Omental fat pad (tissue), 4 donors: Measurements from ENCODE around the gene SULT2B1. TPM values are rescaled to one million over a fixed set of nuclear protein-coding genes. Genes with fewer than 3 reads are reported as not detected.
"Not testable (repeated sequence)": the region's sequence is repeated elsewhere in the genome, so short reads cannot be mapped to it uniquely, and the experiment has no call there.

ENCODE experiments used
- ATAC-seq: fragments of 150-250 bp; one replicate; pipeline ENCODE4 v1.9.1; 2016; ENCODE audit warnings: mild to moderate bottlenecking, moderate library complexity; ENCODE audit not compliant: low FRiP score
- DNase-seq: peaks from one replicate; pipeline ENCODE4 v3.0.0-alpha.2; 2019; ENCODE audit warnings: low spot score
- CTCF ChIP-seq, 3 donors: fragments of 450-650 bp; IDR thresholded peaks; one replicate each; pipeline ENCODE4 v1.5.1; 2016 to 2017; ENCODE audit warnings: antibody characterized with exemption in 3 of 3, mild to moderate bottlenecking in 3 of 3, moderate library complexity in 2 of 3
- total RNA-seq, 4 donors: library from RNA; depleted of rRNA; stranded (reverse); fragments of >200 nt; gene quantifications; one replicate each; pipeline ENCODE4 v1.1.0, GENCODE V29; 2016

SULT2B1 gene
- total RNA-seq, 4 donors from 2014 or later, result not detected

- TF ChIP-seq CTCF (IDR thresholded peaks at IDR 0.05), result no peak
- DNase-seq (no peak), ATAC-seq (no peak)
These were observed 75.9 kb downstream of the SULT2B1 start for GRCh38 chr19:48627865-48628314.

GRCh38 chr19:48628486-48629296 is 76.7 kb downstream of the SULT2B1 start:
- DNase-seq (no peak), ATAC-seq (no peak)
- TF ChIP-seq CTCF (IDR thresholded peaks at IDR 0.05), result no peak

- no peak for ATAC-seq
These were observed 77.3 kb downstream of the SULT2B1 start for GRCh38 chr19:48629297-48629598.

GRCh38 chr19:48629599-48630295 is 77.8 kb downstream of the SULT2B1 start:
- no peak for TF ChIP-seq CTCF (IDR thresholded peaks at IDR 0.05)
- ATAC-seq (no peak), DNase-seq (no peak)

More at GRCh38 chr19:48629297-48629598, 77.3 kb downstream of the SULT2B1 start:
- no peak for DNase-seq
- TF ChIP-seq CTCF (IDR thresholded peaks at IDR 0.05), result no peak

GRCh38 chr19:48630296-48631063 is 78.5 kb downstream of the SULT2B1 start:
- no peak for DNase-seq
- ATAC-seq, result peak; percentile 8
- no peak for TF ChIP-seq CTCF (IDR thresholded peaks at IDR 0.05)

- no peak for DNase-seq
- ATAC-seq, result no peak
- TF ChIP-seq CTCF (IDR thresholded peaks at IDR 0.05), result no peak
These were observed 79.3 kb downstream of the SULT2B1 start for GRCh38 chr19:48631225-48631624.

GRCh38 chr19:48632286-48632685 is 80.3 kb downstream of the SULT2B1 start:
- not testable (repeated sequence) for ATAC-seq, DNase-seq
